HG02642 (cell line): Measurements from ENCODE around the gene RNF208.

ENCODE experiments used
- ATAC-seq: cut with Tn5 transposase; IDR thresholded peaks from one replicate; pipeline ENCODE4 v1.9.1; 2021; ENCODE audit warnings: mild to moderate bottlenecking; ENCODE audit not compliant: unreplicated experiment, poor library complexity

The RNF208 gene

GRCh38 chr9:137178939-137179630 lies 43.0 kb downstream of the RNF208 start:
- no peak for ATAC-seq

- no peak for ATAC-seq
Measured at GRCh38 chr9:137178201-137178938, 43.7 kb downstream of the RNF208 start.

GRCh38 chr9:137176302-137177182 lies 45.5 kb downstream of the RNF208 start:
- ATAC-seq, result no peak

- no peak for ATAC-seq
Measured at GRCh38 chr9:137175345-137175961, 46.6 kb downstream of the RNF208 start.

- no peak for ATAC-seq
Measured at GRCh38 chr9:137174722-137175293, 47.2 kb downstream of the RNF208 start.

GRCh38 chr9:137173796-137174664 lies 48.0 kb downstream of the RNF208 start:
- ATAC-seq, result no peak

- ATAC-seq, result no peak
Measured at GRCh38 chr9:137172901-137173795, 48.9 kb downstream of the RNF208 start.

- ATAC-seq, result no peak
Measured at GRCh38 chr9:137171149-137171900, 50.7 kb downstream of the RNF208 start.

- ATAC-seq, result no peak
Measured at GRCh38 chr9:137170486-137171148, 51.4 kb downstream of the RNF208 start.
